Spinal cord (tissue), 10 donors: ENCODE measurements around the gene TKT. TPM values are rescaled to one million over a fixed set of nuclear protein-coding genes. Genes with fewer than 3 reads are reported as not detected.
"Not testable (repeated sequence)": the region's sequence is repeated elsewhere in the genome, so short reads cannot be mapped to it uniquely, and the experiment has no call there.

ENCODE experiments used
- DNase-seq, 6 donors: peaks; one replicate each; pipeline versions ENCODE4 v3.0.0 to v3.0.0-alpha.2; 2013 to 2015; ENCODE audit warnings: low spot score in 6 of 6, low read depth in 4 of 6
- H3K27ac ChIP-seq: one replicate; pipeline ENCODE4 v1.5.1; 2013; ENCODE audit warnings: low read depth, low read length, control low read depth
- H3K27me3 ChIP-seq: one replicate; pipeline ENCODE4 v1.6.1; 2013; ENCODE audit warnings: low read length; ENCODE audit not compliant: control insufficient read depth, insufficient read depth
- H3K36me3 ChIP-seq: one replicate; pipeline ENCODE4 v1.6.1; 2013; ENCODE audit warnings: low read length; ENCODE audit not compliant: control insufficient read depth, insufficient read depth
- H3K4me1 ChIP-seq: one replicate; pipeline ENCODE4 v1.6.1; 2013; ENCODE audit warnings: low read length; ENCODE audit not compliant: control insufficient read depth, insufficient read depth
- H3K4me3 ChIP-seq: one replicate; pipeline ENCODE4 v1.5.1; 2013; ENCODE audit warnings: low read depth, low read length, control low read depth
- H3K9me3 ChIP-seq: one replicate; pipeline ENCODE4 v1.6.1; 2013; ENCODE audit warnings: low read length; ENCODE audit not compliant: control insufficient read depth, insufficient read depth
- WGBS: methylation state at CpG from one replicate; pipeline ENCODE4 v1.1.5; 2013; ENCODE audit warnings: missing lambda C conversion rate; ENCODE audit not compliant: insufficient coverage; 5-methylcytosine and 5-hydroxymethylcytosine counted together
- polyA plus RNA-seq, 2 donors: library from polyadenylated mRNA; unstranded; fragments of 120-200 nt; gene quantifications; one replicate each; pipeline ENCODE4 v1.2.1, GENCODE V29; 2013; ENCODE audit not compliant: insufficient read length in 2 of 2
- total RNA-seq, 2 donors: library from RNA; depleted of rRNA in 1 of 2; stranded (reverse); fragments of 120-200 nt in 1 of 2; fragments of >200 nt in 1 of 2; gene quantifications; one replicate each; pipeline versions ENCODE4 v1.2.3 to v1.2.4, GENCODE V29; 2013 to 2014
- donor health status: healthy.

Gene TKT
- total and polyA plus RNA-seq, 4 donors, result 118 to 170 (median 148) TPM

DNA sequence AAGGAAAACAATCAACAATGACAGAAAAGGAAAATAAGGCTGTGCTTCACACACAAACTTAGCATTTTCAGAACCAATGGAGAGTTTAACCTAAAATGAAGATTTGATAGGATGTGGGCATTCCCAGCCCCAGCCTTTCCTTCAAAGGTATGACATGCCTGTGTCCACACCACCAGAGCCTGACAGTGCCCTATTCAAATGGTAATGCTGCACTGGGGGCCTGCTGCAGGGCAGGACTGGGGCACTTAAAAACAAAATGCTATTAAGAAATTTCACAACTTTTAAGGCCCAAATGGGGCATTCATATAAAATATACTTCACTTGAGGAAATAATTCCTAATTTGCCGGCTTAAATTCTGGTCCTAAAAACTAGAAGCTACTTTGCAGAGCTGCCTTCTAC lies 30.9 kb upstream of the TKT start:
- DNase-seq, result no peak
- Histone ChIP-seq H3K36me3 (peaks cover 25% of the 10 kb centered on the region), H3K27ac (peak overlapping the region; percentile 76), H3K27me3 (no peaks in the 10 kb centered on the region), H3K4me1 (peaks cover 6% of the 10 kb centered on the region), H3K4me3 (no peak overlapping the region), H3K9me3 (no peaks in the 10 kb centered on the region)
- 17% methylated on average over 1 of the region's 1 CpG for WGBS

DNA sequence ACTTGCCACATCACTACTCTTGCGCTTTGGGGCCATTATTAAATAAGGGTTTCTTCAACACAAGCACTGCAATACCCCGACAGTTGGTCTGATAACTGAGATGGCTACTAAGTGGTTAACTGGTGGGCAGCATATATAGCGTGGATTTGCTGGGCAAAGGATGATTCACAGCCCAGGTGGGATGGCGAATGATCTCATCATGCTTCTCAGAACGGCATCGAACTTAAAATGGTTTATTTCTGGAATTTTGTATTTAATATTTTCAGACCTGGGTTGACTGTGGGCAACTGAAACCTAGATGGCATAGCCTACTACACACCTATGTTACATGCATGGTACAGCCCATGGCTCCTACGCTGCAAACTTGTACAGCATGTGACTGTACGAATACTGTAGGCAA lies 26.8 kb upstream of the TKT start:
- peaks cover 10% of the 10 kb centered on the region for H3K36me3 ChIP-seq
- no peak for DNase-seq
- no peaks in the 10 kb centered on the region for H3K9me3 ChIP-seq
- H3K27ac ChIP-seq, result no peak overlapping the region
- no peaks in the 10 kb centered on the region for H3K27me3 ChIP-seq
- 94% methylated on average over 2 of the region's 8 CpGs for WGBS
- no peak overlapping the region for H3K4me3 ChIP-seq
- peaks cover 6% of the 10 kb centered on the region for H3K4me1 ChIP-seq

DNA sequence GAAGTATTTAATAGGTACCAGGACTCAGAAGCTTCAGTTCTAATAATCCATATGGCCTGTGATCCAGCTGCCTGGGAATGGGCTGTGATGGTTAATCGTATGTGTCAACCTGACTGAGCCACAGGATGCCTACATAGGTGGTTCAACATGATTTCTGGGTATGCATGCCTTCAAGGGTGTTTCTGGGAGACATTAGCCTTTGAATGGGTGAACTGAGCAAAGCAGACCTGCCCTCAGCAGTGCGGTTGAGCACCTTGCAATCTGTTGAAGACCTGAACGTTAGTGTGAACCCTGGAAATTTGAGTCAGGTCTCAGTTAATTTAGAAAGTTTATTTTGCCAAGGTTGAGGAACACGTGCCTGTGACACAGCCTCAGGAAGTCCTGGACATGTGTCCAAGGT lies 22.8 kb upstream of the TKT start:
- 75% methylated on average over 4 of the region's 4 CpGs for WGBS

DNA sequence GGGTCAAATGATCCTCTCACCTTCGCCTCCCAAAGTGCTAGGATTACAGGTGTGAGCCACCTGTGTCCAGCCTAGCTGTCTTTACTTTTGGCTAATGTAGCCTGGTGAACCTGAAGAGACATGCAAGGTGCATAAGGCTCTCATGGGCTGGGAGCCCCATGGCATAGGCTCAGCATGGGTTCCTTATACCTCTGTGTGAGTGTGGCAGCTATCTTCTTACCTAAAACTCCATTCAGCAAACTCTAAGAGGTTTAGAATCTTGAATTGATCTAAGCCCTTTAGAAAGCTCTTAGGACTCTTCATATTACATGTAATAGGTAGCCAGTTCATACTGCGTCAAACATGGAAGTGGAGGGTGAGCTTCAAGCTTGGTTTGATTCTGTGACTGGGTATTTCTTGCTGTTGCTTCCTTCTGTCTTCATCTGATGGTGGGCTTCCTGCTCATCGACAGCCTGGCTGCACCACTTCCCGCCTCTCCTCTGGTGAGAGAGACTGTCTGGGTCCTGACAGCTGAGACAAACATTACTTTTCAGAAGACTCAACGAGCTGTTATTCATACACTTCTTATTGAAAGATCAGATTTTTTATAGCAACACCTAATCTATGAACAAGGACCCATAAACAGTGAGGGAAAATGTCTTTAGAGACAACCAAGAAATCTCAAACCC lies 19.2 kb upstream of the TKT start:
- H3K4me3 ChIP-seq, result no peak overlapping the region
- DNase-seq, result no peak
- 52% methylated on average over 3 of the region's 5 CpGs for WGBS
- H3K4me1 ChIP-seq, result peaks cover 3% of the 10 kb centered on the region
- H3K9me3 ChIP-seq, result no peaks in the 10 kb centered on the region
- no peaks in the 10 kb centered on the region for H3K36me3 ChIP-seq
- no peak overlapping the region for H3K27ac ChIP-seq
- H3K27me3 ChIP-seq, result no peaks in the 10 kb centered on the region

More for the DNA sequence above, 22.8 kb upstream of the TKT start:
- Histone ChIP-seq H3K36me3 (no peaks in the 10 kb centered on the region), H3K27me3 (no peaks in the 10 kb centered on the region), H3K9me3 (no peaks in the 10 kb centered on the region), H3K4me1 (no peaks in the 10 kb centered on the region), H3K4me3 (no peak overlapping the region), H3K27ac (no peak overlapping the region)
- no peak for DNase-seq

DNA sequence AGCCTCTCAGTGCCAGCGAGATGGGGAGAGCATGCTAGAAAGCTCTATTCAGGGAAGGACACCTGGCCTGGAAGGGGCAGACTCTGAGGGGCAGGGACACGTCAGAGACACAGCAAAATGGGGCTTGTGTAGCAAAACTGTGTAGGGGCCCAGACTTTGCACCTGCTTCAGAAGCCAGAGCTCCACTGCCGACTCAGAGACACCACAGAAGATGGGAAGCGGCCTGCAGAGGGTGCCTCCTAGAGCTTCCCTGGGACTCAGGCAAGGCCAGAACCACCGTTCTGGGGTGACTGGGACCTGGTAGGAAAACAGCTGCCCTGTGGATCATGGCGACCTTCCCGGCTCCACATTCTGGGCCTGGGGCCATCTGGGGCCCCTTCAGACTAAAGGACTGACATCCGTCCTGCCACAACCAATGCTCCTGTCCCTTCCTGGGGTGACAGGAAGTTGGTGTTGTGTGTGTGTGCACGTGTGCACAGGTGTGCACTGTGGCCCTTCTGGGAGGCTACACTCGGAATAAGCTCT lies 17.4 kb upstream of the TKT start:
- no peak for DNase-seq
- H3K4me1 ChIP-seq, result peaks cover 6% of the 10 kb centered on the region
- no peak overlapping the region for H3K4me3 ChIP-seq
- H3K27ac ChIP-seq, result no peak overlapping the region
- WGBS, result 92% methylated on average over 10 of the region's 10 CpGs
- no peaks in the 10 kb centered on the region for H3K9me3 ChIP-seq
- H3K27me3 ChIP-seq, result no peaks in the 10 kb centered on the region
- no peaks in the 10 kb centered on the region for H3K36me3 ChIP-seq

DNA sequence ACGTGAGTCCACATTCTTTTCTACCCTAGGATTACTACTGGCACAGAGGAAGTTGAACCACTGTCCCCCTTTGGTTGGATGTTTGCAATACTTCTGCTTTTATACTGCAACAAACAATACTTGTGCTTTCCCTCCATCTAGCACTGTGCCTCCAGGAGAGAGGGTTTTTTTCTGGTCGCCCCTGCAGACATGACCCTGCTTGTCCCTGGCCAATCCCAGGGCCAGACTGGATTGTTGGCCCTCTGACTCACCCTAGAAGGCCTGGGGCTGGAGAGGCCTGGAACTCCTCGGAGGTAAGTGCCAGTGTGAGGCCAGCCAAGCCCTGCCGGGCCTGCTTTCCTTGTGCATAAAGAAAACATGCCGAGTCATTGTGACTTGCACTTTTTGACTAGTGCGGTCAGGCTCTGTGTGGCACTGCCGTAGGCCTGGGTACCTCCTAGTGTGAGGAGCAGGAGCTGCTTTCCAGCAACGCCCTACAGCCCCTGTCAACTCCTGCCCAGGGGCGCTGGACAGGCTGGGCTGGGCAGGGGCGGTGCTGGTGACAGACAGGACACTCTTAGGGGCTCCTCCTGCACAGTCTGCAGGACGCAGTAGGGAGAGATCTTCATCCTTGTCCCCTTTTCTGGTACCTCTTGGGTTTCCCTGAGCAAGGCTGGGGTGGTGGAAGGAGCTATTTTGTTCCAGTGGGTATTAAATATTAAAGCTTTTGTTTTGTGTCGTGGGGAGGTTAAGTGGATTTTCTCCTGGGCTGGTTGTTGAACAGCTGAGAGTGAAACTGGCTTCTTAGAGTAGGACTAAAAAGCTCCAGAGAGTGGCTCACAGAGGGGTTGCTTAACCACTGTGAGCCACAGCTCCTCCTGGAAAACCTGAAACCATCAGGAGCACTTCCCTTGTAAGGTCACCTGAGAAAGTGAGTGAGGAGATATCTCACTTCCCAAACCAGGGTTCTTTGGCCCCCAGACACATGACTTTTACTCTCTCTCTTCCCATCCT lies 14.4 kb upstream of the TKT start:
- Histone ChIP-seq H3K27ac (no peak overlapping the region), H3K4me3 (no peak overlapping the region)

DNA sequence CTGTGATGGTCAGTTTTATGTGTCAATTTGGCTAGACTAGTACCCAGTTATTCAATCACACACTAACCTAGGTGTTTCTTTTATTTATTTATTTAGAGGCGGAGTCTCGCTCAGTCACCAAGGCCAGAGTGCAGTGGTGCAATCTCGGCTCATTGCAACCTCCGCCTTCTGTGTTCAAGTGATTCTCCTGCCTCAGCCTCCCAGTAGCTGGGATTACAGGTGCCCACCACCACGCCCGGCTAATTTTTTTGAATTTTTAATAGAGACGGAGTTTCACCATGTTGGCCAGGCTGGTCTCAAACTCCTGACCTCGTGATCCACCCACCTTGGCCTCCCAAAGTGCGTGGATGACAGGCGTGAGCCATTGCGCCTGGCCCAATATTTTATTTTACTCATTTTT lies 13.4 kb upstream of the TKT start:
- not testable (repeated sequence) for H3K27me3 ChIP-seq, H3K4me3 ChIP-seq, H3K36me3 ChIP-seq, H3K4me1 ChIP-seq, H3K27ac ChIP-seq, H3K9me3 ChIP-seq, DNase-seq
- WGBS, result 90% methylated on average over 6 of the region's 11 CpGs

More for the DNA sequence above, 14.4 kb upstream of the TKT start:
- H3K9me3 ChIP-seq, result no peaks in the 10 kb centered on the region
- H3K4me1 ChIP-seq, result peaks cover 6% of the 10 kb centered on the region
- no peaks in the 10 kb centered on the region for H3K36me3 ChIP-seq
- DNase-seq, result peak in 2 of 6 donors; percentile 56 to 75
- no peaks in the 10 kb centered on the region for H3K27me3 ChIP-seq
- WGBS, result 35% methylated on average over 12 of the region's 12 CpGs

DNA sequence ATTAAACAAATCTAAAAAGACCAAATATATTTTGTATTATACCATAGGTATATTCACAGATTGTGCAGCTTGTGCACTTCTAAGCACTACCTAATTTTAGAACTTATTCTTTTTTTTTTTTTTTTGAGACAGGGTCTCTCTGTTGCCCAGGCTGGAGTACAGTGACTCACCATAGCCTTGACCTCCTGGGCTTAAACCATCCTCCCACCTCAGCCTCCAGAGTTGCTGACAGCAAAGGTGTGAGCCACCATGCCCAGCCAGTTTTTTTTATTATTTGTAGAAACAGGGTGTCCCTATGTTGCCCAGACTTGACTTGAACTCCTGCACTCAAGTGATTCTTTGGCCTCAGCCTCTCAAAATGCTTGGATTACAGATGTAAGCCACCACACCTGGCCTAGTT lies 11.9 kb upstream of the TKT start:
- H3K9me3 ChIP-seq, result no peaks in the 10 kb centered on the region
- H3K27ac ChIP-seq, result no peak overlapping the region
- H3K4me1 ChIP-seq, result peaks cover 6% of the 10 kb centered on the region
- H3K4me3 ChIP-seq, result no peak overlapping the region
- no peak for DNase-seq
- no peaks in the 10 kb centered on the region for H3K36me3 ChIP-seq
- no peaks in the 10 kb centered on the region for H3K27me3 ChIP-seq

DNA sequence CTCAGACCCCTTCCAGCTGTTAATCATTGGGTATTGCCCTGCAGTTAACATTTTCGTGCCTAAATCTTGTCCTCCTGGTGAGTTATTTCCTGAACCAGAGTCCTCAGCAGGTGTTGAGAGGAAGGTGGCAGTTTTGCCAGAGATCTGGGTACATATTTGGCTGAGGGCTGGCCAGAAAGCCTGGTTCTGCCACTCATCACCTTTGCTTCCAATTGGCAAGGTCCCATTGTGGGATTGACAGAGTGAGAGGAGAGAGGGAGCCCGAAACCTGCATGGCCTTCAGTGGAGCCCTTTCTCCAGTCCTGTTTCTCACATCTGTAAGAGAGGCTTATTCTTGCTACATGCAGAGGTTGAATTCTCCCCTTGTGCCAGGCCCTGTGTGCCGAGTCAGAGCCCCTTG lies 8.9 kb upstream of the TKT start:
- no peaks in the 10 kb centered on the region for H3K27me3 ChIP-seq
- H3K27ac ChIP-seq, result no peak overlapping the region
- H3K4me3 ChIP-seq, result no peak overlapping the region
- H3K36me3 ChIP-seq, result no peaks in the 10 kb centered on the region
- no peaks in the 10 kb centered on the region for H3K9me3 ChIP-seq
- WGBS, result 68% methylated on average over 2 of the region's 3 CpGs
- H3K4me1 ChIP-seq, result peaks cover 11% of the 10 kb centered on the region
- DNase-seq, result no peak
